H9 (cell line): ENCODE results near the gene PAQR7. TPM values are rescaled to one million over a fixed set of nuclear protein-coding genes. Genes with fewer than 3 reads are reported as not detected.

Experiments
- DNase-seq: peaks from one replicate; pipeline ENCODE4 v3.0.0-alpha.2; 2017
- H2AFZ ChIP-seq: one replicate; pipeline ENCODE4 v1.6.1; 2013; ENCODE audit warnings: mild to moderate bottlenecking, low read length, control low read depth, moderate library complexity
- H2AK5ac ChIP-seq: 2 replicates; pipeline ENCODE4 v1.6.1; 2013; ENCODE audit warnings: low read length, control low read depth, mixed read lengths; ENCODE audit not compliant: insufficient read length
- H2BK120ac ChIP-seq: one replicate; pipeline ENCODE4 v1.6.1; 2013; ENCODE audit warnings: low read depth, mild to moderate bottlenecking, low read length, control low read depth, inconsistent platforms; ENCODE audit not compliant: poor library complexity, severe bottlenecking
- H2BK12ac ChIP-seq: 2 replicates; pipeline ENCODE4 v1.6.1; 2013; ENCODE audit warnings: low read length, control low read depth, mixed read lengths, low read depth; ENCODE audit not compliant: insufficient read length
- H2BK15ac ChIP-seq: 2 replicates; pipeline ENCODE4 v1.6.1; 2013; ENCODE audit warnings: low read depth, low read length, control low read depth
- H2BK20ac ChIP-seq: one replicate; pipeline ENCODE4 v1.6.1; 2013; ENCODE audit warnings: low read depth, mild to moderate bottlenecking, low read length, control low read depth, inconsistent platforms; ENCODE audit not compliant: poor library complexity, severe bottlenecking
- H2BK5ac ChIP-seq: 2 replicates; pipeline ENCODE4 v1.6.1; 2013; ENCODE audit warnings: low read length, control low read depth, mixed read lengths; ENCODE audit not compliant: insufficient read length
- H3K14ac ChIP-seq: 2 replicates; pipeline ENCODE4 v1.6.1; 2013; ENCODE audit warnings: low read length, control low read depth; ENCODE audit not compliant: insufficient read depth
- H3K18ac ChIP-seq: 2 replicates; pipeline ENCODE4 v1.6.1; 2013; ENCODE audit warnings: low read depth, mild to moderate bottlenecking, mixed read lengths, low read length, control low read depth; ENCODE audit not compliant: insufficient read length
- H3K23ac ChIP-seq: 2 replicates; pipeline ENCODE4 v1.6.1; 2013; ENCODE audit warnings: low read length, control low read depth, mixed read lengths, low read depth; ENCODE audit not compliant: insufficient read length
- H3K23me2 ChIP-seq: 2 replicates; pipeline ENCODE4 v1.6.1; 2013; ENCODE audit warnings: low read depth, mild to moderate bottlenecking, mixed read lengths, low read length, control low read depth; ENCODE audit not compliant: insufficient read length, poor library complexity, severe bottlenecking
- H3K27ac ChIP-seq: 2 replicates; pipeline ENCODE4 v1.5.1; 2013; ENCODE audit warnings: low read length, control low read depth, mixed read lengths, low read depth; ENCODE audit not compliant: insufficient read length
- H3K27me3 ChIP-seq: 2 replicates; pipeline ENCODE4 v1.6.1; 2013; ENCODE audit warnings: low read length, control low read depth, inconsistent platforms; ENCODE audit not compliant: insufficient read depth
- H3K4ac ChIP-seq: 2 replicates; pipeline ENCODE4 v1.6.1; 2013; ENCODE audit warnings: low read depth, mild to moderate bottlenecking, control low read depth, inconsistent platforms, low read length, moderate library complexity
- H3K4me1 ChIP-seq: 2 replicates; pipeline ENCODE4 v1.6.1; 2013; ENCODE audit warnings: low read length, control low read depth, inconsistent platforms; ENCODE audit not compliant: insufficient read depth
- H3K4me2 ChIP-seq: 2 replicates; pipeline ENCODE4 v1.6.1; 2013; ENCODE audit warnings: low read length, control low read depth, mixed read lengths; ENCODE audit not compliant: insufficient read length, insufficient read depth
- H3K56ac ChIP-seq: 2 replicates; pipeline ENCODE4 v1.6.1; 2013; ENCODE audit warnings: low read depth, mild to moderate bottlenecking, mixed read lengths, low read length, control low read depth; ENCODE audit not compliant: insufficient read length
- H3K79me1 ChIP-seq: 2 replicates; pipeline ENCODE4 v1.6.1; 2013; ENCODE audit warnings: low read depth, mild to moderate bottlenecking, moderate library complexity, low read length, control low read depth, inconsistent platforms; ENCODE audit not compliant: insufficient read depth, poor library complexity, severe bottlenecking
- H3K79me2 ChIP-seq: 2 replicates; pipeline ENCODE4 v1.6.1; 2013; ENCODE audit warnings: low read length, control low read depth, inconsistent platforms; ENCODE audit not compliant: insufficient read depth
- H3K9ac ChIP-seq: 2 replicates; pipeline ENCODE4 v1.6.1; 2013; ENCODE audit warnings: low read length, control low read depth, mixed read lengths; ENCODE audit not compliant: insufficient read length; ENCODE audit errors: extremely low read depth
- H3K9me3 ChIP-seq: one replicate; pipeline ENCODE4 v1.6.1; 2013; ENCODE audit warnings: low read depth, low read length, inconsistent platforms; ENCODE audit not compliant: control insufficient read depth
- H3T11ph ChIP-seq: one replicate; pipeline ENCODE4 v1.6.1; 2013; ENCODE audit warnings: mild to moderate bottlenecking, low read length, control low read depth, inconsistent platforms
- H4K20me1 ChIP-seq: one replicate; pipeline ENCODE4 v1.6.1; 2013; ENCODE audit not compliant: control insufficient read depth, insufficient read length, insufficient read depth
- H4K5ac ChIP-seq: 2 replicates; pipeline ENCODE4 v1.6.1; 2013; ENCODE audit warnings: low read depth, mild to moderate bottlenecking, mixed read lengths, low read length, control low read depth; ENCODE audit not compliant: insufficient read length
- H4K8ac ChIP-seq: replicated peaks from 2 replicates; pipeline ENCODE4 v1.6.1; 2013; ENCODE audit warnings: low read length, control low read depth, mixed read lengths, low read depth; ENCODE audit not compliant: insufficient read length
- H4K91ac ChIP-seq: 2 replicates; pipeline ENCODE4 v1.6.1; 2013; ENCODE audit warnings: low read depth, mild to moderate bottlenecking, moderate library complexity, mixed read lengths, low read length, control low read depth; ENCODE audit not compliant: insufficient read length
- H3K27ac Mint-ChIP-seq, 3 experiments: 2 replicates in 2 of 3; 3 replicates in 1 of 3; pipeline ENCODE4 v1.8.0; 2020 to 2021; ENCODE audit warnings: mixed read lengths in 3 of 3, mild to moderate bottlenecking in 1 of 3, moderate library complexity in 1 of 3
- H3K27me3 Mint-ChIP-seq: 2 replicates; pipeline ENCODE4 v1.8.0; 2021; ENCODE audit warnings: low read depth, mild to moderate bottlenecking, moderate library complexity, mixed read lengths
- H3K36me3 Mint-ChIP-seq, 3 experiments: 2 replicates in 2 of 3; 3 replicates in 1 of 3; pipeline ENCODE4 v1.8.0; 2020 to 2021; ENCODE audit warnings: low read depth in 3 of 3, mixed read lengths in 3 of 3; ENCODE audit not compliant: insufficient read depth in 1 of 3
- H3K4me1 Mint-ChIP-seq, 2 experiments: 2 replicates each; pipeline ENCODE4 v1.8.0; 2020; ENCODE audit warnings: mixed read lengths in 2 of 2
- H3K4me3 Mint-ChIP-seq, 2 experiments: 2 replicates in 1 of 2; 3 replicates in 1 of 2; pipeline ENCODE4 v1.8.0; 2020 to 2021; ENCODE audit warnings: mild to moderate bottlenecking in 2 of 2, mixed read lengths in 2 of 2, moderate library complexity in 1 of 2
- H3K9me3 Mint-ChIP-seq, 2 experiments: 2 replicates in 1 of 2; 3 replicates in 1 of 2; pipeline ENCODE4 v1.8.0; 2020; ENCODE audit warnings: mild to moderate bottlenecking in 2 of 2, mixed read lengths in 2 of 2, moderate library complexity in 1 of 2
- CTCF ChIP-seq: fragments of 200-600 bp; sonication (generic); conservative IDR thresholded peaks from 3 replicates; pipeline ENCODE4 v1.8.0; 2021; ENCODE audit warnings: antibody characterized with exemption, mild to moderate bottlenecking
- WGBS: extraction: QIAGEN DNeasy Blood & Tissue Kit; methylation state at CpG from one replicate; pipeline ENCODE4 v1.1.7; 2013; ENCODE audit warnings: missing lambda C conversion rate, low lambda C conversion rate, mixed read lengths; ENCODE audit not compliant: insufficient read length; ENCODE audit errors: extremely low coverage; 5-methylcytosine and 5-hydroxymethylcytosine counted together
- total RNA-seq: library from RNA; stranded (reverse); gene quantifications from 2 replicates; pipeline ENCODE4 v1.2.1, GENCODE V29; 2021

PAQR7 gene
- total RNA-seq, 1 experiment from 2014 or later, result 6.3 TPM

- no peak within 1 kb of the TSS; the same call in 1 of the 2 replicates for H3K4ac ChIP-seq
- no peak within 1 kb of the TSS for H3K56ac ChIP-seq
- peak within 1 kb of the TSS; percentile 72 for H2BK120ac ChIP-seq
- Mint-ChIP-seq H3K36me3 (peaks cover 20 to 39% (median 31%) of the 10 kb centered on the region in 3 experiments), H3K9me3 (peaks cover 0 to 2% of the 10 kb centered on the region in 2 experiments; a peak in 2 of 5 replicates), H3K4me1 (peaks cover 31 to 39% of the 10 kb centered on the region in 2 experiments), H3K27ac (peak within 1 kb of the TSS; percentile 83 to 98 (median 97); a peak in 6 of 7 replicates), H3K4me3 (peak within 1 kb of the TSS; percentile 86 to 92), H3K27me3 (peaks cover 19% of the 10 kb centered on the region)
- H2AFZ ChIP-seq, result peak within 1 kb of the TSS; percentile 53
- peak; percentile 98 for DNase-seq
- peak within 1 kb of the TSS; percentile 13 for H4K5ac ChIP-seq
- peak within 1 kb of the TSS; percentile 93 for H3K18ac ChIP-seq
- no peaks in the 10 kb centered on the region for H3K9me3 ChIP-seq
- no peak within 1 kb of the TSS for H2BK5ac ChIP-seq
- H3K9ac ChIP-seq, result peak within 1 kb of the TSS; percentile 82
- no peak within 1 kb of the TSS for H2AK5ac ChIP-seq
- H4K8ac ChIP-seq, result no peak within 1 kb of the TSS
- H3K79me2 ChIP-seq, result peaks cover 19% of the 10 kb centered on the region; the same call in 1 of the 2 replicates
- H4K91ac ChIP-seq, result no peak within 1 kb of the TSS
- peak within 1 kb of the TSS; percentile 73 for H3K4me2 ChIP-seq
- H3K27me3 ChIP-seq, result no peaks in the 10 kb centered on the region
- peaks cover 4% of the 10 kb centered on the region for H3K23me2 ChIP-seq
- no peak within 1 kb of the TSS for H2BK20ac ChIP-seq
- no CpG with 5 or more reads among the region's 102 CpGs for WGBS
- H3K23ac ChIP-seq, result no peak within 1 kb of the TSS
- H3K14ac ChIP-seq, result peak within 1 kb of the TSS; percentile 89
- TF ChIP-seq CTCF, result no peak; the same call in 2 of the 3 replicates
- no peaks in the 10 kb centered on the region for H4K20me1 ChIP-seq
- no peak within 1 kb of the TSS for H2BK15ac ChIP-seq
- H3K27ac ChIP-seq, result no peak within 1 kb of the TSS
- no peaks in the 10 kb centered on the region for H3K4me1 ChIP-seq
- H3T11ph ChIP-seq, result no peak within 1 kb of the TSS
- H3K79me1 ChIP-seq, result peaks cover 3% of the 10 kb centered on the region
- H2BK12ac ChIP-seq, result no peak within 1 kb of the TSS
Observed at GRCh38 chr1:25905680-25906643, 30.5 kb upstream of the PAQR7 start, which contains the start of gene STMN1. Gene STMN1 (minus strand): TSS chr1:25906419. CDS start chr1:25904676, 1,743 bp downstream.
